LNCAP (cell line): ENCODE data around the gene CD28.

Source experiments
- CTCF ChIP-seq: fragments of 450-650 bp; IDR thresholded peaks from 2 replicates; pipeline ENCODE4 v1.5.1; 2017; ENCODE audit warnings: mild to moderate bottlenecking

Gene CD28

GRCh38 chr2:203741566-203741965 is 35.1 kb downstream of the CD28 start:
- no peak for TF ChIP-seq CTCF

- no peak for TF ChIP-seq CTCF
Measured at GRCh38 chr2:203743441-203743981, 37.1 kb downstream of the CD28 start.

- TF ChIP-seq CTCF: no peak
Measured at GRCh38 chr2:203744091-203744490, 37.7 kb downstream of the CD28 start.

- TF ChIP-seq CTCF: no peak
Measured at GRCh38 chr2:203745267-203745666, 38.8 kb downstream of the CD28 start.

GRCh38 chr2:203748331-203749126 is 42.1 kb downstream of the CD28 start:
- TF ChIP-seq CTCF: no peak

- no peak for TF ChIP-seq CTCF
Measured at GRCh38 chr2:203750346-203751068, 44.1 kb downstream of the CD28 start.

GRCh38 chr2:203751685-203752271 is 45.3 kb downstream of the CD28 start:
- no peak for TF ChIP-seq CTCF
